HG03025 (cell line): ENCODE data around the gene HIVEP1.
A peak's percentile ranks its signal among the peaks of the same experiment; 100 is the strongest.

Experiments
- ATAC-seq: cut with Tn5 transposase; IDR thresholded peaks from one replicate; pipeline ENCODE4 v1.9.1; 2021; ENCODE audit warnings: mild to moderate bottlenecking, moderate library complexity; ENCODE audit not compliant: unreplicated experiment, low FRiP score

HIVEP1 gene

GRCh38 chr6:12111363-12111670, 99.2 kb downstream of the HIVEP1 start:
- ATAC-seq: no peak

GRCh38 chr6:12112540-12113189, 100.6 kb downstream of the HIVEP1 start:
- ATAC-seq: no peak

GRCh38 chr6:12113190-12113577, 101.1 kb downstream of the HIVEP1 start:
- no peak for ATAC-seq

- ATAC-seq: no peak
Observed at GRCh38 chr6:12114055-12114503, 102.0 kb downstream of the HIVEP1 start.

- ATAC-seq: no peak
Observed at GRCh38 chr6:12115001-12115400, 102.9 kb downstream of the HIVEP1 start.

GRCh38 chr6:12115492-12115891, 103.4 kb downstream of the HIVEP1 start:
- ATAC-seq: no peak

GRCh38 chr6:12116264-12116800, 104.2 kb downstream of the HIVEP1 start:
- ATAC-seq: no peak

GRCh38 chr6:12116978-12117377, 104.9 kb downstream of the HIVEP1 start:
- no peak for ATAC-seq

GRCh38 chr6:12118607-12119006, 106.5 kb downstream of the HIVEP1 start:
- no peak for ATAC-seq

- ATAC-seq: peak; percentile 36
Observed at GRCh38 chr6:12119085-12119588, 107.0 kb downstream of the HIVEP1 start.

GRCh38 chr6:12125396-12125795, 113.3 kb downstream of the HIVEP1 start:
- no peak for ATAC-seq

GRCh38 chr6:12126051-12126450, 113.9 kb downstream of the HIVEP1 start:
- ATAC-seq: no peak

- ATAC-seq: no peak
Observed at GRCh38 chr6:12129523-12129922, 117.4 kb downstream of the HIVEP1 start.

- ATAC-seq: no peak
Observed at GRCh38 chr6:12132351-12133222, 120.5 kb downstream of the HIVEP1 start.

GRCh38 chr6:12134581-12134980, 122.5 kb downstream of the HIVEP1 start:
- ATAC-seq: no peak

GRCh38 chr6:12134991-12135390, 122.9 kb downstream of the HIVEP1 start:
- ATAC-seq: no peak

GRCh38 chr6:12136905-12137304, 124.8 kb downstream of the HIVEP1 start:
- no peak for ATAC-seq

- ATAC-seq: no peak
Observed at GRCh38 chr6:12137480-12137879, 125.4 kb downstream of the HIVEP1 start.

- ATAC-seq: no peak
Observed at GRCh38 chr6:12138381-12138780, 126.3 kb downstream of the HIVEP1 start.

GRCh38 chr6:12138936-12139335, 126.8 kb downstream of the HIVEP1 start:
- no peak for ATAC-seq

- ATAC-seq: no peak
Observed at GRCh38 chr6:12147557-12148316, 135.6 kb downstream of the HIVEP1 start.
